ENCODE measurements around the gene FAM163B.

FAM163B gene

GRCh38 chr9:133539991-133540697 lies 69.0 kb downstream of the FAM163B start:
- DNase-seq, result no peak

- DNase-seq, result no peak
Measured at GRCh38 chr9:133538851-133539833, 70.0 kb downstream of the FAM163B start.

- DNase-seq, result no peak
Measured at GRCh38 chr9:133538176-133538575, 71.0 kb downstream of the FAM163B start.

GRCh38 chr9:133537257-133537656 lies 71.9 kb downstream of the FAM163B start:
- DNase-seq, result no peak

- DNase-seq, result no peak
Measured at GRCh38 chr9:133536536-133536935, 72.7 kb downstream of the FAM163B start.

- DNase-seq, result no peak
Measured at GRCh38 chr9:133536080-133536479, 73.1 kb downstream of the FAM163B start.

GRCh38 chr9:133535306-133535877 lies 73.8 kb downstream of the FAM163B start:
- no peak for DNase-seq

- peak; percentile 53 for DNase-seq
Measured at GRCh38 chr9:133534346-133535291, 74.6 kb downstream of the FAM163B start, which contains the start of gene ADAMTSL2. TSS of gene ADAMTSL2 (plus strand) at chr9:133534704. CDS start at chr9:133536713, 2,009 bp downstream.

GRCh38 chr9:133533857-133534256 lies 75.3 kb downstream of the FAM163B start:
- DNase-seq, result peak; percentile 35

- DNase-seq, result peak; percentile 44
Measured at GRCh38 chr9:133532937-133533668, 76.1 kb downstream of the FAM163B start.

- DNase-seq, result no peak
Measured at GRCh38 chr9:133531293-133531692, 77.9 kb downstream of the FAM163B start.

GRCh38 chr9:133529874-133530273 lies 79.3 kb downstream of the FAM163B start:
- no peak for DNase-seq

- DNase-seq, result no peak
Measured at GRCh38 chr9:133529457-133529856, 79.7 kb downstream of the FAM163B start.

- DNase-seq, result no peak
Measured at GRCh38 chr9:133528876-133529241, 80.3 kb downstream of the FAM163B start.

- no peak for DNase-seq
Measured at GRCh38 chr9:133528001-133528875, 81.0 kb downstream of the FAM163B start.

GRCh38 chr9:133527444-133527920 lies 81.7 kb downstream of the FAM163B start:
- no peak for DNase-seq

All from NCI-H524 treated with DMSO at 0.1 percent for 48 hours (cell line).